Measurements from ENCODE around the gene TAMM41.
"Not testable (repeated sequence)": the region's sequence is repeated elsewhere in the genome, so short reads cannot be mapped to it uniquely, and the experiment has no call there.

Gene TAMM41, protein sequence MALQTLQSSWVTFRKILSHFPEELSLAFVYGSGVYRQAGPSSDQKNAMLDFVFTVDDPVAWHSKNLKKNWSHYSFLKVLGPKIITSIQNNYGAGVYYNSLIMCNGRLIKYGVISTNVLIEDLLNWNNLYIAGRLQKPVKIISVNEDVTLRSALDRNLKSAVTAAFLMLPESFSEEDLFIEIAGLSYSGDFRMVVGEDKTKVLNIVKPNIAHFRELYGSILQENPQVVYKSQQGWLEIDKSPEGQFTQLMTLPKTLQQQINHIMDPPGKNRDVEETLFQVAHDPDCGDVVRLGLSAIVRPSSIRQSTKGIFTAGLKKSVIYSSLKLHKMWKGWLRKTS

DNA sequence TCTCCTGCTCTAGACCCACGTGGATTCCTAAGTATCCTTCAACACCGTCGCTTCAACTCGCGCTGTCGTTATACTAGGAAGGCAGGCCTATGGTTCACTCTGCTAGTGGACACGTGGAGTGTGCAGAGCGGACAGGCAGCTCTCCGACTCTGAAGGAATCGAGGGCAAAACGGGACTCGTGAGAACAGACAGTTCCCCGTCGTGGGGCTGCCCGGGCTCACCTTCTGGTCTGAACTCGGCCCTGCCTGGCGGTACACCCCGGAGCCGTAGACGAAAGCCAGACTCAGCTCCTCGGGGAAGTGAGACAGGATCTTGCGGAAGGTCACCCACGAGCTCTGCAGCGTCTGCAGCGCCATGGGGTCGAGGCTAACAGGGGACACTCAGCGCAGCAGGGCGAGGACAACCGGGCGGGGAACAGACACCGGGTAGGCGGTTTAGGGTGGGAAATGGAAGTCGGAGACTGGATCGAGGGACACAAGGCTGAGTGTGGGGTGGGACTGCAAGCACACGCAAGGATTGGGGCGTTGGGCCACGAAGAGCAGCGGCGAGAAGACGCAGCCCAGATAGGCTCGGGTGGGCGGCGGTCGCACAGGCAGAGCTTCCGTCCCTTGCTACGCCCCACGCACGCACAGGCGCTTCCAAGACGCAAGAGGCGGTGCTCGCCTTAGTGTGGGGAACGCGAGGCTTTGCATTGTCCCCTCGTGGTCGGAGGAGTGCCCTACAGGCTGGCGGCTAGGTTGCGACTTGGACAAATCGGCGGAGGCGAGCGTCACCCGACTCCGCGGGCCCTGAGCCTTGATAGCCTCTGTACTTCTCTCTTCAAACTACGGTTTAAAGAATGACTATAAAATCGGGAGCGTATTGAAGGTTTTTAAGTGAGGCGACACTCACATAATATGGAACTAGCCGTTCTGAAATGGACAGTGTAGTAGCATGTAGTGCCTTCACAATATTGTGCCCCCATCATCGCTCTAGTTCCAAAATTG lies at the start of gene TAMM41:
Gene TAMM41, minus strand, starts transcription at position 605 of the 986 bp plus-strand sequence. Its CDS starts 249 bp downstream, at position 356.
- peak within 1 kb of the TSS; percentile 84 for H3K4me3 ChIP-seq (ENCODE audit: low read depth, low read length)
- TF ChIP-seq CTCF (IDR thresholded peaks at IDR 0.05; ENCODE audit: borderline replicate concordance, insufficient read depth, low read depth, low read length), result peak; percentile 89

DNA sequence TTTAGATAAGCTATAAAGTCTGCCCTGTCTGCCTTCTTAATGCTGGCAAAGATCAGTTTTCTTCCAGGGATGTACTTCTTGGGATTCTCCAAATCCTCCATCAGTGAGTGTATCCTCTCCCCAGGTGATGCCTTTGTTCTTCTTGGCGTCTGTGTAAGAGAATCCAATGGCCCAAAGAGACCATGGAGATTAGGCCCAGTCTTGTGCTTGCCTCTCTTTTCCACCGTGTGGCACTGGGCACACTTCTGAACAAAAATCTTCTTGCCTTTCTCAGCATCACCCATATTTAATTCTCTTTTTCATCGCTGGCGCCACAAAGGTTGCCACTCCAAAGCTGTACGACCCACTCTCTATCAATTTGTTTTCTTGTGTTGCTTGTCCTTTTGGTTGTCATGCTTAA lies 32.2 kb upstream of the TAMM41 start:
- no peak for TF ChIP-seq CTCF (IDR thresholded peaks at IDR 0.05; ENCODE audit: borderline replicate concordance, insufficient read depth, low read depth, low read length)
- H3K4me3 ChIP-seq (ENCODE audit: low read depth, low read length), result no peak overlapping the region

DNA sequence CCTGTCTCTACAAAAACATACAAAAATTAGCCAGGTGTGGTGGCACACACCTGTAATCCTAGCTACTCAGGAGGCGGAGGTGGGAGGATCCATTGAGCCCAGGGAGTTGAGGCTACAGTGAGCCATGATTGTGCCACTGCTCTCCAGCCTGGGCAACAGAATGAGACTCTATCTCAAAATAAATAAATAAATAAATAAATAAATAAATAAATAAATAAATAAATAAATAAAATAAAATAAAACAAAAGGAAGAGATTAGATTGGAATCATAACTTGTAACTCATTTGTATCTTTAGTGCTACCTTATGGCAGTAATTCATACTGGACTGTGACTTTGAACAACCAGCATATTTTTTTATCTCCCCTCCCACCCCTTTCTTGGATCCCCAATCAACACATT lies 28.0 kb upstream of the TAMM41 start:
- H3K4me3 ChIP-seq (ENCODE audit: low read depth, low read length), result not testable (repeated sequence)

DNA sequence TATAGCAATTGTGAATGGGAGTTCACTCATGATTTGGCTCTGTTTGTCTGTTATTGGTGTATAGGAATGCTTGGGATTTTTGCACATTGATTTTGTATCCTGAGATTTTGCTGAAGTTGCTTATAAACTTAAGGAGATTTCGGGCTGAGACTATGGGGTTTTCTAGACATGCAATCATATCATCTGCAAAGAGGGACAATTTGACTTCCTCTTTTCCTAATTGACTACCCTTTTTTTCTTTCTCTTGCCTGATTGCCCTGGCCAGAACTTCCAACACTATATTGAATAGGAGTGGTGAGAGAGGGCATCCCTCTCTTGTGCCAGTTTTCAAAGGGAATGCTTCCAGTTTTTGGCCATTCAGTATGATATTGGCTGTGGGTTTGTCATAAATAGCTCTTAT lies 17.1 kb upstream of the TAMM41 start:
- not testable (repeated sequence) for H3K4me3 ChIP-seq (ENCODE audit: low read depth, low read length)

DNA sequence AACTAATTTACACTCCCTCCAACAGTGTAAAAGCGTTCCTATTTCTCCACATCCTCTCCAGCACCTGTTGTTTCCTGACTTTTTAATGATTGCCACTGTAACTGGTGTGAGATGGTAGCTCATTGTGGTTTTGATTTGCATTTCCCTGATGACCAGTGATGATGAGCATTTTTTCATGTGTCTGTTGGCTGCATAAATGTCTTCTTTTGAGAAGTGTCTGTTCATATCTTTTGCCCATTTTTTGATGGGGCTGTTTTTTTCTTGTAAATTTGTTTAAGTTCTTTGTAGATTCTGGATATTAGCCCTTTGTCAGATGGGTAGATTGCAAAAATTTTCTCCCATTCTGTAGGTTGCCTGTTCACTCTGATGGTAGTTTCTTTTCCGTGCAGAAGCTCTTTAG lies 15.9 kb upstream of the TAMM41 start:
- H3K4me3 ChIP-seq (ENCODE audit: low read depth, low read length), result not testable (repeated sequence)

GRCh38 chr3:11862145-11862544 lies 15.5 kb upstream of the TAMM41 start:
- not testable (repeated sequence) for H3K4me3 ChIP-seq (ENCODE audit: low read depth, low read length)

DNA sequence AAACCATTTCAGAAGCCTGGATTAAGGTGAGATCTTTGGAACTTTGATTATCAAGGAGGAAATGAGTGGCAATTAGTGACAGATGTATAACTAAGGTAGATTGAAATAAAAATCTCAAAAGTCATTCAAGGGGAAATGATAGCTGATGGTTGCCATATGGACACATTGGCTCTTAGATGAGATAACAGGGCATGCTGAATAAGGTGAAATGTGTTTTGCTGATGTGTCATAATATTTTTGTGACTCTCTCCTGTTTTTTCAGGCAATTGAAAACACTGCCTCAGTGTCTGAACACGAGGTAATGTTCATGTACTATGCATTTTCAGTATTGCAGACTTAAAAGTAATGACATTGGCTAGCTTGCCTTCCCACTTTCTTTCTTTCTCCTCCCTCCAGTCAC lies 13.5 kb upstream of the TAMM41 start:
- not testable (repeated sequence) for H3K4me3 ChIP-seq (ENCODE audit: low read depth, low read length)

DNA sequence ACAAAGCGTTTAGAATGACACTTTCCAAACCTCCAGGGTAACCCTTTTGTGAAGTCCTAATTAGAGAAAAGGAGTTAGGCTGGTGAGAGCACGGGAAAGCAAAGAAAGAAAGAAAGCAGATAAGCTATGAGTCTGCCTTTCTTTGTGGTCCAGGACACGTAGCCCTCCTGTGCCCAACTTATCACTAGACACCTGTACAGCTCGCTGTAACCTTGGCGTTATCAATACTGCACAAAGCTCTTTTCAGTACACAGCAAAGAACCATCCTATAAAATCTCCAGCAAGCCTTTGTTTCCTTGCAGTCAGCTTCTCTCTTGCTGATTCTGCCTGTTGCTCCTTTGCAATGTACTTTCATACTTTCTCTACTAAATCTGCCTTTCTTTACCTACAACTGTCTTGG lies 6.8 kb upstream of the TAMM41 start:
- H3K4me3 ChIP-seq (ENCODE audit: low read depth, low read length), result no peak overlapping the region
- no peak for TF ChIP-seq CTCF (IDR thresholded peaks at IDR 0.05; ENCODE audit: borderline replicate concordance, insufficient read depth, low read depth, low read length)

DNA sequence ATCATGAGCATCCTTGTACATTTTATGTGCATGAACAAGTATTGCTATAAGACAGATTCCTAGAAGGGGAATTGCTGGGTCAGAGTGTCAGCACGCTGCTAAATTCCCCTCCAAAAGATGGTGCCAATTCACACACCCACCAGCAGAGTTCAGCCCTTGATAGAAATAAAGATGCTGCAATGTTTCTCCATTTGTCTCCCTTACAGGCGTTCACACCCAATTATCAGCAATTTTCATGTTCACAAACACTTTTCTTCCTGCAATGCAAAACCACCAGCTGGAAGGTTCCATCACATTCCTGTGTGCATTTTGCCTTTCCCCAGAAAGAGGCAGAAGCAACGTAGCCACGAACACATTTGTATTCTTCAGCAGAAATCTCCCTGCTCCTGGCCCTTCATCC lies 3.3 kb upstream of the TAMM41 start:
- TF ChIP-seq CTCF (IDR thresholded peaks at IDR 0.05; ENCODE audit: borderline replicate concordance, insufficient read depth, low read depth, low read length), result no peak
- H3K4me3 ChIP-seq (ENCODE audit: low read depth, low read length), result no peak overlapping the region

Measured in GM12875 (cell line).